B cell (primary cell): ENCODE results near the gene MEIS2. TPM values are rescaled to one million over a fixed set of nuclear protein-coding genes. Genes with fewer than 3 reads are reported as not detected.

Experiments
- ATAC-seq: fragments of 200-7000 bp; cut with Tn5 transposase; one replicate; pipeline ENCODE4 v1.10.0; 2021; ENCODE audit warnings: low read depth, mild to moderate bottlenecking, moderate number of reproducible peaks, moderate library complexity
- CTCF ChIA-PET: fragments of 350-600 bp; sonication (Branson Sonifier 250); formaldehyde crosslinking; loops from one replicate; lab custom pipeline; 2021; ENCODE audit warnings: antibody characterized with exemption, inconsistent platforms; lab: Charles Lee
- POLR2A ChIA-PET: fragments of 350-600 bp; sonication (Branson Sonifier 250); formaldehyde crosslinking; loops from one replicate; lab custom pipeline; 2021; ENCODE audit warnings: antibody characterized with exemption; lab: Charles Lee
- DNase-seq: peaks from one replicate; pipeline ENCODE4 v3.0.0; 2013
- H2AFZ ChIP-seq: 2 replicates; pipeline ENCODE4 v1.6.1; 2012; ENCODE audit warnings: mild to moderate bottlenecking, low read depth, low read length; ENCODE audit not compliant: insufficient read depth, poor library complexity, severe bottlenecking
- H3K27ac ChIP-seq, 2 donors: 1 replicate in 1 of 2; 2 replicates in 1 of 2; pipeline ENCODE4 v1.5.1; 2012 to 2013; ENCODE audit warnings: low read length in 2 of 2, mild to moderate bottlenecking in 2 of 2, moderate library complexity in 1 of 2
- H3K27me3 ChIP-seq, 4 experiments: fragments of 200-600 bp in 1 of 4; sonication (generic) in 1 of 4; replicated peaks in 1 of 4; 1 replicate in 2 of 4; 2 replicates in 2 of 4; pipeline versions ENCODE4 v1.6.1 to v1.7.0; 2013 to 2016; ENCODE audit warnings: low read length in 3 of 4, mild to moderate bottlenecking in 2 of 4, mixed read lengths in 1 of 4, moderate library complexity in 1 of 4; ENCODE audit not compliant: insufficient read depth in 4 of 4, control insufficient read depth in 3 of 4; ENCODE audit errors: control extremely low read depth in 1 of 4
- H3K36me3 ChIP-seq, 2 experiments: replicated peaks in 1 of 2; 1 replicate in 1 of 2; 2 replicates in 1 of 2; pipeline versions ENCODE4 v1.6.1 to v1.7.1; 2013; ENCODE audit warnings: low read length in 1 of 2; ENCODE audit not compliant: insufficient read depth in 2 of 2, control insufficient read depth in 1 of 2; ENCODE audit errors: control extremely low read depth in 1 of 2, extremely low read depth in 1 of 2
- H3K4me1 ChIP-seq, 2 donors: fragments of 200-600 bp in 1 of 2; sonication (generic) in 1 of 2; 1 replicate in 1 of 2; 2 replicates in 1 of 2; pipeline versions ENCODE4 v1.5.1 to v1.6.1; 2013 to 2017; ENCODE audit warnings: low read length in 2 of 2; ENCODE audit not compliant: control insufficient read depth in 2 of 2, insufficient read depth in 2 of 2
- H3K4me2 ChIP-seq: replicated peaks from 2 replicates; pipeline ENCODE3; 2012; ENCODE audit warnings: mild to moderate bottlenecking, low read depth, low read length; ENCODE audit not compliant: poor library complexity, severe bottlenecking
- H3K4me3 ChIP-seq, 5 experiments: fragments of 200-600 bp in 1 of 5; sonication (generic) in 1 of 5; 1 replicate in 3 of 5; 2 replicates in 2 of 5; pipeline versions ENCODE4 v1.5.1 to v1.7.0; 2011 to 2016; ENCODE audit warnings: low read length in 4 of 5, mild to moderate bottlenecking in 4 of 5, low read depth in 2 of 5, control low read depth in 1 of 5, moderate library complexity in 1 of 5; ENCODE audit not compliant: insufficient read depth in 1 of 5; ENCODE audit errors: control extremely low read depth in 1 of 5, extremely low read depth in 1 of 5
- H3K79me2 ChIP-seq: fragments of 200-600 bp; sonication (generic); one replicate; pipeline ENCODE4 v1.6.0; 2016; ENCODE audit warnings: low read length; ENCODE audit not compliant: control insufficient read depth, insufficient read depth
- H3K9ac ChIP-seq: fragments of 200-600 bp; sonication (generic); 2 replicates; pipeline ENCODE4 v1.6.1; 2017; ENCODE audit warnings: mild to moderate bottlenecking, low read length, moderate library complexity
- H3K9me3 ChIP-seq, 3 donors: one replicate each; pipeline versions ENCODE4 v1.6.1 to v1.7.1; 2013; ENCODE audit warnings: low read length in 2 of 3; ENCODE audit not compliant: control insufficient read depth in 2 of 3, insufficient read depth in 1 of 3; ENCODE audit errors: control extremely low read depth in 1 of 3
- H4K20me1 ChIP-seq: 2 replicates; pipeline ENCODE4 v1.6.0; 2012; ENCODE audit warnings: mild to moderate bottlenecking, low read length; ENCODE audit not compliant: insufficient read depth, control insufficient read depth, poor library complexity, severe bottlenecking
- H3K27ac Mint-ChIP-seq: one replicate; pipeline ENCODE4 v1.8.0; 2021; ENCODE audit warnings: mixed read lengths
- H3K27me3 Mint-ChIP-seq: one replicate; pipeline ENCODE4 v1.8.0; 2021; ENCODE audit warnings: mixed read lengths
- H3K4me1 Mint-ChIP-seq: one replicate; pipeline ENCODE4 v1.8.0; 2021; ENCODE audit warnings: mixed read lengths
- H3K4me3 Mint-ChIP-seq: one replicate; pipeline ENCODE4 v1.8.0; 2021; ENCODE audit warnings: mixed read lengths
- H3K9me3 Mint-ChIP-seq: one replicate; pipeline ENCODE4 v1.8.0; 2022; ENCODE audit warnings: mixed read lengths; ENCODE audit not compliant: insufficient read depth
- EZH2 ChIP-seq: IDR thresholded peaks from 2 replicates; pipeline ENCODE4 v1.6.1; 2012; ENCODE audit warnings: borderline replicate concordance, low read depth, mild to moderate bottlenecking, moderate library complexity, low read length; ENCODE audit not compliant: insufficient read depth, poor library complexity, severe bottlenecking
- WGBS: methylation state at CpG from one replicate; pipeline ENCODE4 v1.1.5; 2013; ENCODE audit warnings: missing lambda C conversion rate; ENCODE audit not compliant: insufficient coverage; 5-methylcytosine and 5-hydroxymethylcytosine counted together
- intact Hi-C: fragments of 100-400 bp; cut with micrococcal nuclease; formaldehyde crosslinking; loops from one replicate; pipeline ENCODE4 v1.10.0; 2022
- polyA plus RNA-seq: library from polyadenylated mRNA; depleted of rRNA; stranded (reverse); fragments of >200 nt; gene quantifications from 2 replicates; pipeline ENCODE4 v1.2.3, GENCODE V29; 2012
- total RNA-seq, 2 donors: library from RNA; stranded (reverse); fragments of 120-200 nt in 1 of 2; gene quantifications; 1 replicate in 1 of 2; 2 replicates in 1 of 2; pipeline versions ENCODE4 v1.2.3 to v1.2.4, GENCODE V29; 2013 to 2022
- TF ChIP-seq, protein P1 (sequence below): fragments of 200-600 bp; IDR thresholded peaks from one replicate; pipeline ENCODE4 v1.8.0; 2022; ENCODE audit warnings: antibody characterized with exemption, mild to moderate bottlenecking

Gene MEIS2
- total and polyA plus RNA-seq, 2 donors (not counting 1 experiment from before 2014, with no cell fraction given): 0.22 TPM; not detected in 1

- Mint-ChIP-seq H3K4me3 (no peak overlapping the region), H3K27ac (no peak overlapping the region), H3K27me3 (peaks cover 29% of the 10 kb centered on the region), H3K4me1 (no peaks in the 10 kb centered on the region), H3K9me3 (no peaks in the 10 kb centered on the region)
- intact Hi-C loops: no loop called here
- H3K4me1 ChIP-seq: no peaks in the 10 kb centered on the region
- H3K9me3 ChIP-seq: no peaks in the 10 kb centered on the region
- ATAC-seq: no peak
- no peak overlapping the region for H3K4me3 ChIP-seq
- ChIA-PET POLR2A (no interaction called here), CTCF (no interaction called here)
- WGBS: 100% methylated on average over 1 of the region's 4 CpGs
- H3K27me3 ChIP-seq: peaks cover 0 to 9% (median 3%) of the 10 kb centered on the region in 4 experiments
- H2AFZ ChIP-seq: no peak overlapping the region
- no peak overlapping the region for H3K4me2 ChIP-seq
- no peak overlapping the region for H3K9ac ChIP-seq
- H3K79me2 ChIP-seq: no peaks in the 10 kb centered on the region
- H3K36me3 ChIP-seq: no peaks in the 10 kb centered on the region
- no peaks in the 10 kb centered on the region for H4K20me1 ChIP-seq
- no peak for DNase-seq
- no peak for TF ChIP-seq EZH2
- TF ChIP-seq, protein P1, sequence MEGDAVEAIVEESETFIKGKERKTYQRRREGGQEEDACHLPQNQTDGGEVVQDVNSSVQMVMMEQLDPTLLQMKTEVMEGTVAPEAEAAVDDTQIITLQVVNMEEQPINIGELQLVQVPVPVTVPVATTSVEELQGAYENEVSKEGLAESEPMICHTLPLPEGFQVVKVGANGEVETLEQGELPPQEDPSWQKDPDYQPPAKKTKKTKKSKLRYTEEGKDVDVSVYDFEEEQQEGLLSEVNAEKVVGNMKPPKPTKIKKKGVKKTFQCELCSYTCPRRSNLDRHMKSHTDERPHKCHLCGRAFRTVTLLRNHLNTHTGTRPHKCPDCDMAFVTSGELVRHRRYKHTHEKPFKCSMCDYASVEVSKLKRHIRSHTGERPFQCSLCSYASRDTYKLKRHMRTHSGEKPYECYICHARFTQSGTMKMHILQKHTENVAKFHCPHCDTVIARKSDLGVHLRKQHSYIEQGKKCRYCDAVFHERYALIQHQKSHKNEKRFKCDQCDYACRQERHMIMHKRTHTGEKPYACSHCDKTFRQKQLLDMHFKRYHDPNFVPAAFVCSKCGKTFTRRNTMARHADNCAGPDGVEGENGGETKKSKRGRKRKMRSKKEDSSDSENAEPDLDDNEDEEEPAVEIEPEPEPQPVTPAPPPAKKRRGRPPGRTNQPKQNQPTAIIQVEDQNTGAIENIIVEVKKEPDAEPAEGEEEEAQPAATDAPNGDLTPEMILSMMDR: no peak
- no peak overlapping the region for H3K27ac ChIP-seq
These were observed 206.3 kb downstream of the MEIS2 start for GRCh38 chr15:36894075-36894474.

DNA sequence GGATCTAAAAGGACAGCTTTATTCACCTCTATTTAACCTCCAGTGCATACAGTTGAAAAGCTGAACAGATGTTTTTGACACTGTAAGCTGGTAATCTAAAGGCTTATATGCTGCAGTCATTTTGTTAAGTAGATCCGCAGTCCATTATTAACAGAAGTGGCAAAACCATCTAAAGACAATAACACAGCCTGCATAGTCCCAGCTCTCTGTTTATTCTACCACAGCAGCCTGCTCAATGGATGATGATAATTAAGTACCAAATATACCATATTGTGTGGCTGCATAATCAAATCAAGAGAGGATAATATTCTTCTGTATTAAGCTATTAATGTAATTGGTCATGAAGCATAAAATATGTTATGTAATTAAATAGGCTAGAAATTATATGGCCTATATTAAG lies 207.1 kb downstream of the MEIS2 start:
- DNase-seq: no peak
- H3K4me1 ChIP-seq: no peaks in the 10 kb centered on the region
- H3K27me3 ChIP-seq: peaks cover 0 to 15% (median 9%) of the 10 kb centered on the region in 4 experiments
- ChIA-PET CTCF (no interaction called here), POLR2A (no interaction called here)
- Mint-ChIP-seq H3K27ac (no peak overlapping the region), H3K9me3 (no peaks in the 10 kb centered on the region), H3K4me1 (no peaks in the 10 kb centered on the region), H3K27me3 (peaks cover 34% of the 10 kb centered on the region), H3K4me3 (no peak overlapping the region)
- H2AFZ ChIP-seq: no peak overlapping the region
- H3K27ac ChIP-seq: no peak overlapping the region
- no peaks in the 10 kb centered on the region for H3K79me2 ChIP-seq
- intact Hi-C loops: no loop called here
- ATAC-seq: no peak
- no peak overlapping the region for H3K4me2 ChIP-seq
- peaks cover 0 to 5% (median 0%) of the 10 kb centered on the region in 3 donors for H3K9me3 ChIP-seq
- H3K9ac ChIP-seq: no peak overlapping the region
- H4K20me1 ChIP-seq: no peaks in the 10 kb centered on the region
- WGBS: no CpG with 5 or more reads among the region's 1 CpG
- no peaks in the 10 kb centered on the region for H3K36me3 ChIP-seq
- TF ChIP-seq EZH2: no peak
- TF ChIP-seq, protein P1: no peak
- no peak overlapping the region for H3K4me3 ChIP-seq
